Activated CD8-positive, alpha-beta memory T cell treated with anti-CD3 and anti-CD28 coated beads, Interleukin-2, amount 50 U/mL, for 24 hours (primary cell): Measurements from ENCODE around the gene ATL3.
"Not testable (repeated sequence)": the region's sequence is repeated elsewhere in the genome, so short reads cannot be mapped to it uniquely, and the experiment has no call there.

Experiments
- DNase-seq: peaks from one replicate; pipeline ENCODE4 v3.0.0-alpha.2; 2020; ENCODE audit errors: extremely low read depth

Gene ATL3

GRCh38 chr11:63621071-63621470 lies 50.1 kb downstream of the ATL3 start:
- no peak for DNase-seq

GRCh38 chr11:63619967-63620366 lies 51.2 kb downstream of the ATL3 start:
- DNase-seq, result no peak

- not testable (repeated sequence) for DNase-seq
These were observed 53.5 kb downstream of the ATL3 start for GRCh38 chr11:63617686-63618085.

GRCh38 chr11:63616953-63617352 lies 54.2 kb downstream of the ATL3 start:
- no peak for DNase-seq

- no peak for DNase-seq
These were observed 57.0 kb downstream of the ATL3 start, which contains the start of gene PLAAT3 for GRCh38 chr11:63614136-63614671. PLAAT3 (minus strand) TSS chr11:63614433; CDS start chr11:63614014, 419 bp downstream.

- DNase-seq, result no peak
These were observed 57.5 kb downstream of the ATL3 start for GRCh38 chr11:63613517-63614135.

GRCh38 chr11:63612181-63612580 lies 59.0 kb downstream of the ATL3 start:
- DNase-seq, result no peak

- DNase-seq, result no peak
These were observed 59.8 kb downstream of the ATL3 start for GRCh38 chr11:63611395-63611747.

GRCh38 chr11:63610604-63611394 lies 60.4 kb downstream of the ATL3 start:
- DNase-seq, result no peak

- no peak for DNase-seq
These were observed 61.1 kb downstream of the ATL3 start for GRCh38 chr11:63609971-63610580.

- no peak for DNase-seq
These were observed 61.6 kb downstream of the ATL3 start for GRCh38 chr11:63609536-63609935.

- DNase-seq, result no peak
These were observed 62.5 kb downstream of the ATL3 start for GRCh38 chr11:63608353-63609345.

GRCh38 chr11:63603180-63603518 lies 68.0 kb downstream of the ATL3 start:
- DNase-seq, result no peak

GRCh38 chr11:63602290-63603179 lies 68.6 kb downstream of the ATL3 start:
- DNase-seq, result not testable (repeated sequence)

GRCh38 chr11:63599211-63600122 lies 71.7 kb downstream of the ATL3 start:
- no peak for DNase-seq

GRCh38 chr11:63598556-63598955 lies 72.6 kb downstream of the ATL3 start:
- DNase-seq, result no peak

GRCh38 chr11:63595296-63595695 lies 75.9 kb downstream of the ATL3 start:
- DNase-seq, result no peak

- no peak for DNase-seq
These were observed 78.2 kb downstream of the ATL3 start for GRCh38 chr11:63592975-63593395.

- no peak for DNase-seq
These were observed 81.0 kb downstream of the ATL3 start for GRCh38 chr11:63590024-63590788.
